NCI-H2107 treated with DMSO at 0.1 percent for 48 hours (cell line): ENCODE results near the gene JOSD1.

Source experiments
- DNase-seq: peaks from one replicate; lab custom pipeline; 2025; ENCODE audit not compliant: unreplicated experiment; lab: John Stamatoyannopoulos, UW

Gene JOSD1

DNA sequence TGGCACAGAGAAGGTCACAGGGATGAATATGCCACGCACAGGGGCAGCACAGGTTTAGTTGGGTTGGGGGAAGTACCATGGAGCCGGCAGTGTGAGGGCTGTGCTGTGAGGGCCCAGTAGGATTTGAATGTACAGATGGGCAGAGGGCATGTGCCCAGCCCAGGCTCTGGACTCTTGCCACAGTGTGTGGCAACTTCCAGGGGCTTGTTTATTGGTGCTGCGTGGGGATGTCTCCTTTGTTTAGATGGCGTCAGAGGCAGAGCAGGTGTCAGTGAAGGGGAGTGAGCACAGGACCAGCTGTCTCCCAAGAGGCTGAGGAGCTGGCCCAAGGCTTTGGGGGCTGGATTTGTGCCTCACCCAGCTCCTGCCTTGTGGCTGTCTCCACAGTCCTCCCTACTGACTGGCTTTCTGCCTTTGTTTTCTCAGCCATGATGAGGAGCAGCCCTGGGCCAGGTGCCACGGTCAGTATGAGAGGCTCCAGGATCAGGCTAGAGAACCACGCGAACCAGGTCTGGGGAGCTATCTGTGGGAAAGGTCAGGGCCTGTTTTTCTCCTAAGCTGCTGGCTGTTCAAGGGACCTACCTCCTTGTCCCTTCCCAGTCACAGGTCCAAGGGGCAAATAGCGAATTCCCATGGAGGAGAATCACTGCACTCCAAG is 33.1 kb upstream of the JOSD1 start:
- DNase-seq = peak; percentile 71

DNA sequence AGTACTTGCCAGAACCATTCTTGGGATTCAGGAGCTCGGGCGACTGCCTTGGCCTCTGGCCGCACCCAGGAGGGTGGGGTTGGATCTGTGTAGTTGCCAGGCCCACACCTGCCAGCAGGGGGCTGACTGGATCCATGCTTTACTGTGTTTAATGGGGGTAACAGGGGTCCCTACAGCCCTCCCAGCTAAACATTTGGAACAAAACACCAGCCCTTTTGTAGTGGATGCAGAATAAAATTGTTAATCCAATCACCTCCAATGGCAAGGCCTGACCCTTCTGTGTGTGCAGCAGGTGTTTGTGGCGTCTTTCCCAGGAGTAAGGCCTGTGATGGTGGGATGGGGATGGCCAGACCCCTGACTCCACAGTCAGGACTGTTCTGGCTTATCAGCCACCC is 32.6 kb upstream of the JOSD1 start:
- no peak for DNase-seq

GRCh38 chr22:38732251-38732815 is 31.6 kb upstream of the JOSD1 start:
- DNase-seq = no peak

- no peak for DNase-seq
These were observed 31.0 kb upstream of the JOSD1 start for GRCh38 chr22:38731703-38732161.

DNA sequence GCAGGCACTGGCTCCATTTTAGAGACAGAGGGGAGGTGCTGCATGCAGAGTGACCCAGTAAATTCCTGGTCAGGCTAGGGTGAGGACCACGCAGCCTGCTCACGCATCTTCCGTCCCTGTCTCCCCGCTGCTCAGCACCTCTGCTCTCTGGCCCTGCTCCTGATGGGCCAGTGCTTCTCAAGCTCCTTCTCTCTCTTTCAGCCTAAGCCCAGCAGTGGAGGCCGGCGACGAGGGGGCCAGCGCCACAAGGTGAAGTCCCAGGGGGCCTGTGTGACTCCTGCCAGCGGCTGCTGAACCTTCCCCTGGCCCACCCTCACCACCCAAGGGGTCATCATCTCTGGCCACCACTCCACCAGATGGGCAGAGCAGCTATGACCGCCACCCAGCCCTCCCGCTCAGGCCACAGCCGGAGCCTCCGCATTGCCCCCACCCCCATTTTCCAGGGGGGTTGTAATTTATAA is 29.7 kb upstream of the JOSD1 start:
- no peak for DNase-seq

DNA sequence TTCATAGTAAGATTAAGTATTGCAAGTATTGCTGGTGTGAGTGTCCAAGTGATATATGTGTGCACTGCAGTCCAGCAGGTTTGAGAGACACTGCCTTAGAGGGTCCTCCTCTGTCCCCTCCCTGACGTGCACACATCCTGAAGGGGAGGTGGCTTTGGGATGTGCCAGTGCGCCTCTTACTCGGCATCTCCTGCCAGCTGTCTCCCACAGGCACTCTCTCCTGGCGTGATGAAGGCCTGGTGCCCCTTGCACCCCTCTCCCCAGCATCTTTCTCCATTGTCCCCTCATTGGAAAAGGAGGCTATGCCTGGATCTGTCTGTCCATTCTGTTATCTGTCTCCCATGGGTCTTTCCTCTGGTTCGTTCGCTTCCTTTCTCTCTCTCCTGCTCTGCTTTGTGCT is 29.2 kb upstream of the JOSD1 start:
- DNase-seq = no peak

DNA sequence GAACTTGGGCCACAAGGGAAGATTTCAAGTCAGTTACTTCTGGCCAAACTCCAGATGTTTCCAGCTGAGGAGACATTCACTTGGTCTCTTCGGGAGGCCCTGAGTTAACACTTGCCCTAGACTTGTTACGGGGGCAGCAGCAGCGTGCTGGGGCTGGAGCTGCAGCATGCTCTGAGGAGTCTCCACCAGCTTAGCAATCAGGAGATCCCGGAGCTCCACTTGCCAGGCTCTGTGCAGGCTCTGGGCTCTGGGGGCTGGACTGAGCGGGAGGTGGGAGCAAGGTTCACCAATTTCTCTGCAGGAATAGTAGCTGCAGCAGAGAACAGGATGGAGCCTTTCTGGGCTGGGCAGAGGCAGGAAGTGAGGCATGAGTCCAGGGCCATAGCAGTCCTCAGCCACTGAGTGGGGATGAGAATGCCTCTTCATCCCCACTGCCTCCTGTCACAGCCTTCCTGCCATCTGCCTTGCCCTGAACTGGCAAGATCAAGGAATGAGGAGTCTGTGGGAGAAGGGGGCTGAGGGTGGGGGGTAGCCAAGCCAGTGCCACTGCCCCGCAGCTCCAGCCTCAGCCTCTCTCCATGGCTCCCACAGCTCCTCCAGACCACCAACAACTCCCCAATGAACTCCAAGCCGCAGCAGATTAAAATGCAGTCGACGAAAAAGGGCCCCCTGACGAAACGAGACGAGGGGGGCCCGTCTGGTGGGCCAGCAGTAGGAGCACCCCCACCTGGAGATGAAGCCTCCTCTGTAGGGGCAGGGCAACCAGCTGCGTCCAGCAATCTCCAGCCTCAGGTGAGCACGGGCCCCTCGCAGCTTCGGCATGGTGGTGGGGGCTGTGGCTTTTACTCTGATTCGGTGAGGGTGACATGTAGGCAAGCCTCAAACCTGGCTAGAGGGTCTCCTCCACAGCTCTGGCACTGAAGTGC is 28.4 kb upstream of the JOSD1 start:
- no peak for DNase-seq

DNA sequence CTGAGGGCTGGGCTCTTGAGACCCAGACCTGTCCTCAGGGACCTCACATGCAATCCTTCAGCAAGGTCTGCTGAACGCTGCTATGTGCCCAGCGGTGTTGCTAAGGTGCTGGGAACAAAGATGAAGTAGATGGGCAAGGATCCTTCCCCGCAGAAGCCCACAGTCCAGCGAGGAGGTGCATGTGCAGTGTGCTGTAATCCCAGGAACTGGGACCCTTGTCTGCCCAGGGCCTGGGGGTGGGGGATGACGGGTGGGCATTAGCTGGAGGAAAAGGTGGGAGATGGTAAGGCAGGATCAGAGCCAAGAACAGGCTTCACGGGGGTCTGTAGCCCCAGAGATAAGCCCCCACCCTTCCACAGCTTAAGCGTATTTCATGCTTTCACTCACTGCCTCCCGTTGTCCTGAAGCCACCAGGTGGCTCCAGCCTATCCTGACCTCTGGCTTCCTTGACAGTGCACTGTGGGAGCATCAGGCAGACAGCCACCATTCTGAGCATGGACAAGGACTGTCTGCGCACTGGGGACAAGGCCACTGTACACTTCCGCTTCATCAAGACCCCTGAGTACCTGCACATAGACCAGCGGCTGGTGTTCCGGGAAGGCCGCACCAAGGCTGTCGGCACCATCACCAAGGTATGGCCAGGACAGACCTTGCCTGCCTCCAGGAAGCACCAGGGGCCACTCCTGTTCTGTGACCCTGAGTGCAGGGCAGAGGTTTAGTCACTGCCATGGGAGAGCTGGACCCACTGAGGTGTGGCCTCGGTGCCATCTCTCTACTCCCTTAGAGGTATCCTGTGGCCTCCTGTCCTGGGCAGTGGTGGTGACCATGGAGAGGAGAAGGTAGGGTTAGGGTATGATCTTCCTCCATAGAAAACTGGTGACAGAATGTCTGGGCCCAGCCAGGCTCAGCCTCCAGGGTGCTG is 27.0 kb upstream of the JOSD1 start:
- no peak for DNase-seq

GRCh38 chr22:38727123-38727522 is 26.4 kb upstream of the JOSD1 start:
- DNase-seq = no peak

- no peak for DNase-seq
These were observed 25.3 kb upstream of the JOSD1 start for GRCh38 chr22:38725900-38726655.

DNA sequence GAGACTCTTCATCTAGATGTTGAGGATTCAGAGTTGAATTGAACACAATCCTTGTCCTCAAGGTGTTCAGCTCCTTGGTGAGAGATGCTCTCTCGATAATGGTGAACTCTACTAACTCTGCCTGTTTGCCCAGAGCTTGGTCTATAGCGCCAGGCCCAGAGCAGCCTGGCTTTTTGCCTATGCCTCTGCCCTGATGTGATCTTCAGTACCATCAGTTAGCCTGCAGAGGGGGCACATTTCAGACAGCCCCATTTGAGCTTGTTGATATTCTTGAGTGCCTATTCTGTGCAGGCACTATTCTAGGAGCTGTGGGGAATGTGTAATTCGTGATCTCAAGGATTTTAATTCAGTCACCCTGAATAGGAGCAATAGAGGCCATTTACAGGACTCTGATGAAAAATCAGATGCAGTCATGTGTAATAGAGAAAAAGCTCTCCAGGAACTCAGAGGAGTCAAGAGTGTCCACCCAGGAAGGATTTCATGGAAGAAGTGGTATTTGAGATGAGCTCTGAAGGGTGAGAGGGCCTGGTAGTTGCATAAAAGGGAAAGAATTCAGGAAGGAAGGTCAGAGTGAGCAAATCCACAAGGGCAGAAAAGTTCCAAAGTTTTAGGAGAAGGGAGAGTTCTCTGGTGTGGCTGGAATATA is 24.3 kb upstream of the JOSD1 start:
- no peak for DNase-seq

GRCh38 chr22:38724176-38724575 is 23.4 kb upstream of the JOSD1 start:
- DNase-seq = no peak

- DNase-seq = no peak
These were observed 20.8 kb upstream of the JOSD1 start for GRCh38 chr22:38721551-38721950.

DNA sequence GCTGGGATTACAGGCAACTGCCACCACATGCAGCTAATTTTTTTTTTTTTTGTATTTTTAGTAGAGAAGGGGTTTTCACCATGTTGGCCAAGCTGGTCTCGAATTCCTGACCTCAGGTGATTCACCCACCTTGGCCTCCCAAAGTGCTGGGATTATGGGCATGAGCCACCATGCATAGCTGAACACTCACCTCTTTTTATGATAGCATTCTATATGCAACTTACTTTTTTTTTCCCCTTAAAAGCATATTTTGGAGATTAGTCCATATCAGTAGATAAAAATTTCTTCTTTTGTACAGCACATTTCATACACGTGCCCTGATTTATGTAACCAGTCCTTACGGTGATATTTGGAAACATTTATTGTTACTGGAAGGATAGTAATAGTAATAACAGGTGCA is 19.6 kb upstream of the JOSD1 start:
- no peak for DNase-seq

DNA sequence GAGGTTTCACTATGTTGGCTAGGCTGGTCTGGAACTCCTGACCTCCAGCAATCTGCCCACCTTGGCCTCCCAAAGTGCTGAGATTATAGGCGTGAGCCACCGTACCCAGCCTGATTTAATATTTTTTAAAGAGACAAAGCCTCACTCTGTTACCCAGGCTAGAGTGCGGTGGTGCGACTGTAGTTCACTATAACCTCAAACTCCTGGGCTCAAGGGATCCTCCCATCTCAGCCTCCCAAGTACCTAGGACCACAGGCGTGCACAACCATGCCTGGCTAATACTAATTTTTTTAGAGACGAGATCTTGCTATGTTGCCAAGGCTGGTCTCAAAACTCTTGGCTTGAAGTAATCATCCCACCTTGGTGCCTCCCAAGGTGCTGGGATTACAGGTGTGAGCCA is 18.5 kb upstream of the JOSD1 start:
- DNase-seq = no peak

- DNase-seq = no peak
These were observed 17.7 kb upstream of the JOSD1 start for GRCh38 chr22:38718414-38718813.

GRCh38 chr22:38717244-38717643 is 16.5 kb upstream of the JOSD1 start:
- DNase-seq = no peak

DNA sequence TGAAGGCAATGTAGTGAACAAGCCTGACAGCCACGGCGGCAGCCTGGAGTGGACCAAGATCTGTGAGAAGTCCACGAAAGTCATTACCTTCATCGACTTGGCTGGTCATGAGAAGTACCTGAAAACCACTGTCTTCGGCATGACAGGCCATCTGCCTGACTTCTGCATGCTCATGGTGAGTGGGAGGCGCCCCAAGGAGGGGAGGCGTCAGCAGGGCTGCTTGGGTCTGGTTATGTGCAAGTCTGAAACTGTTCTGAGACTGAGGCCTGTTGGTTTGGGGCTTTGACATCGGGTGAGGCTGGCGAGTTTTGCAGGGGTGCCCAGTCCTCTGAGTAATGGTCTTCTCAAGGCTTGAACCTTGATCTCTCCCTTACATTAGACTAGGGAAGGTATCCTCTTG is 16.1 kb upstream of the JOSD1 start:
- DNase-seq = no peak

- DNase-seq = no peak
These were observed 15.5 kb upstream of the JOSD1 start for GRCh38 chr22:38716271-38716670.

DNA sequence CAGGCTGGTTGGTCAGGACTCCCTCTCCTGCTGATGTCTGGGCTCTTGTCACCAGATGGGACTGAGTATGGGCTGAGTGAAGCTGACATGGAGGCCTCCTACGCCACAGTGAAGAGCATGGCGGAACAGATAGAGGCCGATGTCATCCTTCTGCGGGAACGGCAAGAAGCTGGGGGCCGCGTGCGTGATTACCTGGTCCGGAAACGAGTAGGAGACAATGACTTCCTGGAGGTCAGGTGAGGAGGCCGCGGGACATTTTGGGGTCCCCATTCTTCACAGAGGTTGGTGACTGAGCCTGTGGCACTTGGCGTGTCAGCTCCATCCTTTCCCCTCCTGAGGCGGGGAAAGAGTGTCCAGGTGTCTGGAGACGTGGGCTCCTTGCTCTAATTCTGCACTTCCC is 15.1 kb upstream of the JOSD1 start:
- no peak for DNase-seq
